WERI-Rb-1 (cell line): ENCODE measurements around the gene SERF2.
A peak's percentile ranks its signal among the peaks of the same experiment; 100 is the strongest.

Source experiments
- DNase-seq: peaks from one replicate; pipeline ENCODE4 v3.0.0-alpha.2; 2020
- H3K27ac ChIP-seq: fragments of 250-450 bp; sonication (Bioruptor Pico); 2 replicates; pipeline ENCODE4 v1.5.1; 2020; ENCODE audit warnings: mild to moderate bottlenecking, moderate library complexity
- H3K27me3 ChIP-seq: fragments of 250-450 bp; sonication (Bioruptor Pico); 2 replicates; pipeline ENCODE4 v1.5.1; 2021; ENCODE audit warnings: mild to moderate bottlenecking, low read depth, moderate library complexity; ENCODE audit not compliant: insufficient read depth, severe bottlenecking
- H3K36me3 ChIP-seq: fragments of 250-450 bp; sonication (Bioruptor Pico); 2 replicates; pipeline ENCODE4 v1.5.1; 2020; ENCODE audit warnings: mild to moderate bottlenecking, moderate library complexity
- H3K4me3 ChIP-seq: 2 replicates; pipeline ENCODE4 v1.5.1; 2011; ENCODE audit warnings: low read depth, mild to moderate bottlenecking, control low read depth, low read length
- H3K9me3 ChIP-seq: fragments of 250-450 bp; sonication (Bioruptor Pico); 2 replicates; pipeline ENCODE4 v1.5.1; 2021; ENCODE audit warnings: mild to moderate bottlenecking, moderate library complexity; ENCODE audit not compliant: severe bottlenecking
- TF ChIP-seq, protein P1 (sequence below): IDR thresholded peaks from 2 replicates; pipeline ENCODE4 v1.5.1; 2011; ENCODE audit warnings: low read depth, mild to moderate bottlenecking, control low read depth, inconsistent platforms, low read length

Gene SERF2

GRCh38 chr15:43762824-43763223 lies 29.3 kb upstream of the SERF2 start:
- TF ChIP-seq, protein P1, sequence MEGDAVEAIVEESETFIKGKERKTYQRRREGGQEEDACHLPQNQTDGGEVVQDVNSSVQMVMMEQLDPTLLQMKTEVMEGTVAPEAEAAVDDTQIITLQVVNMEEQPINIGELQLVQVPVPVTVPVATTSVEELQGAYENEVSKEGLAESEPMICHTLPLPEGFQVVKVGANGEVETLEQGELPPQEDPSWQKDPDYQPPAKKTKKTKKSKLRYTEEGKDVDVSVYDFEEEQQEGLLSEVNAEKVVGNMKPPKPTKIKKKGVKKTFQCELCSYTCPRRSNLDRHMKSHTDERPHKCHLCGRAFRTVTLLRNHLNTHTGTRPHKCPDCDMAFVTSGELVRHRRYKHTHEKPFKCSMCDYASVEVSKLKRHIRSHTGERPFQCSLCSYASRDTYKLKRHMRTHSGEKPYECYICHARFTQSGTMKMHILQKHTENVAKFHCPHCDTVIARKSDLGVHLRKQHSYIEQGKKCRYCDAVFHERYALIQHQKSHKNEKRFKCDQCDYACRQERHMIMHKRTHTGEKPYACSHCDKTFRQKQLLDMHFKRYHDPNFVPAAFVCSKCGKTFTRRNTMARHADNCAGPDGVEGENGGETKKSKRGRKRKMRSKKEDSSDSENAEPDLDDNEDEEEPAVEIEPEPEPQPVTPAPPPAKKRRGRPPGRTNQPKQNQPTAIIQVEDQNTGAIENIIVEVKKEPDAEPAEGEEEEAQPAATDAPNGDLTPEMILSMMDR: no peak
- no peaks in the 10 kb centered on the region for H3K9me3 ChIP-seq
- H3K27me3 ChIP-seq: no peaks in the 10 kb centered on the region
- no peak for DNase-seq
- no peak overlapping the region for H3K27ac ChIP-seq
- peaks cover 96% of the 10 kb centered on the region for H3K36me3 ChIP-seq
- H3K4me3 ChIP-seq: no peak overlapping the region

- TF ChIP-seq, protein P1: no peak
- no peak overlapping the region for H3K4me3 ChIP-seq
- peaks cover 92% of the 10 kb centered on the region for H3K36me3 ChIP-seq
- no peaks in the 10 kb centered on the region for H3K27me3 ChIP-seq
- H3K9me3 ChIP-seq: no peaks in the 10 kb centered on the region
- H3K27ac ChIP-seq: no peak overlapping the region
- DNase-seq: no peak
Observed at GRCh38 chr15:43763819-43764446, 28.2 kb upstream of the SERF2 start.

GRCh38 chr15:43769584-43770228 lies 22.4 kb upstream of the SERF2 start:
- peaks cover 89% of the 10 kb centered on the region for H3K36me3 ChIP-seq
- H3K4me3 ChIP-seq: no peak overlapping the region

DNA sequence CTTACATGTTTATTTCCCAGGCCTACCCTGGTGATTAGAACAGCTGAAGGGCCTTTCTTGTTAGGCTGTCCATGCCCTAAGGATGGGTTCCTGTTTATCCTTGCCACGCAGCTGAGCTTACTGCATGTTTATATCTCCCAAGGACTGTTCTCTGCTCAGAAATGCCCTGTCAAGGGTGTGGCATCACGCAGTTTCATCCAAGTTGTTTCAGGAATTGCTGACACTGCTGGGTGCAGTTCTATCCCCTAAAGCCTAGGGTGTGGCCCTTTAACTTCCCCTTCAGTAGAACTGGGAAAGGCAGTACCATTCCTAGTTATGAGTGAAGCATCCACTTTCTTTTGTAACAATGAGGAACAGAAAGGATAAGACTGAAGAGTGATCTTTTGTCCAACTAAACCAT lies 20.3 kb upstream of the SERF2 start:
- peaks cover 68% of the 10 kb centered on the region for H3K36me3 ChIP-seq
- TF ChIP-seq, protein P1: no peak
- H3K4me3 ChIP-seq: no peak overlapping the region
- no peaks in the 10 kb centered on the region for H3K9me3 ChIP-seq
- H3K27me3 ChIP-seq: no peaks in the 10 kb centered on the region
- no peak overlapping the region for H3K27ac ChIP-seq
- DNase-seq: no peak

More at GRCh38 chr15:43769584-43770228, 22.4 kb upstream of the SERF2 start:
- Histone ChIP-seq H3K9me3 (no peaks in the 10 kb centered on the region), H3K27me3 (no peaks in the 10 kb centered on the region), H3K27ac (no peak overlapping the region)
- TF ChIP-seq, protein P1: peak; percentile 73
- DNase-seq: peak; percentile 50

DNA sequence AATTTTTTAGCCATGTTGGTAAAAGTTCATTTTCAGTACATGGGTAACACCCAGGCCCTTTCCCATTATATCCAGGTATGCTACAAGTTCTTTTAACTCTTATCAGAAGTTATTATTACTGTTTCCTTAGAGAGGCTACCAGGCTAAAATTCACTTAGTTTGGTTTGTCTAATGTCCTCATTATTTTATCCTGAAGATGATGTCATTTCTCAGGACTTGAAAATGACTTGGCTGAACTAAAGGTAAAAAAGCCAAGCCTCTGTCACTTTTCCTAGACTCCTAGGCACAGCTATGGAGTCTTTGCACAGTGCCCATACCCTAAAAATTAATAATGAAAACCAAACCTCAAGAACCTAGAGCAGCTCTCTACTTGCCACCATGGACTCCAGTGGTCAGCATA lies 19.5 kb upstream of the SERF2 start:
- no peaks in the 10 kb centered on the region for H3K27me3 ChIP-seq
- H3K4me3 ChIP-seq: no peak overlapping the region
- TF ChIP-seq, protein P1: no peak
- H3K36me3 ChIP-seq: peaks cover 61% of the 10 kb centered on the region
- no peaks in the 10 kb centered on the region for H3K9me3 ChIP-seq
- no peak for DNase-seq
- no peak overlapping the region for H3K27ac ChIP-seq
